Nephron progenitor cell (in vitro differentiated cells): ENCODE measurements around the gene NBEA.
"Not testable (repeated sequence)": the region's sequence is repeated elsewhere in the genome, so short reads cannot be mapped to it uniquely, and the experiment has no call there.

Source experiments
- DNase-seq: peaks from one replicate; pipeline ENCODE4 v3.0.0; 2021
- H3K27ac Mint-ChIP-seq: 2 replicates; pipeline ENCODE4 v1.8.0; 2021; ENCODE audit warnings: mild to moderate bottlenecking, moderate library complexity, mixed read lengths
- H3K27me3 Mint-ChIP-seq: 2 replicates; pipeline ENCODE4 v1.8.0; 2021; ENCODE audit warnings: mild to moderate bottlenecking, low read depth, mixed read lengths; ENCODE audit not compliant: poor library complexity
- H3K36me3 Mint-ChIP-seq: 2 replicates; pipeline ENCODE4 v1.8.0; 2021; ENCODE audit warnings: low read depth, mixed read lengths
- H3K4me1 Mint-ChIP-seq: 2 replicates; pipeline ENCODE4 v1.8.0; 2021; ENCODE audit warnings: mixed read lengths
- H3K4me3 Mint-ChIP-seq: 2 replicates; pipeline ENCODE4 v1.8.0; 2021; ENCODE audit warnings: mild to moderate bottlenecking, moderate library complexity, mixed read lengths
- H3K9me3 Mint-ChIP-seq: 2 replicates; pipeline ENCODE4 v1.8.0; 2021; ENCODE audit warnings: mild to moderate bottlenecking, moderate library complexity, mixed read lengths
- TF ChIP-seq, protein P1 (sequence below): fragments of 200-600 bp; sonication (generic); IDR thresholded peaks from 2 replicates; pipeline ENCODE4 v1.5.0; 2021; ENCODE audit warnings: antibody characterized with exemption

Gene NBEA

DNA sequence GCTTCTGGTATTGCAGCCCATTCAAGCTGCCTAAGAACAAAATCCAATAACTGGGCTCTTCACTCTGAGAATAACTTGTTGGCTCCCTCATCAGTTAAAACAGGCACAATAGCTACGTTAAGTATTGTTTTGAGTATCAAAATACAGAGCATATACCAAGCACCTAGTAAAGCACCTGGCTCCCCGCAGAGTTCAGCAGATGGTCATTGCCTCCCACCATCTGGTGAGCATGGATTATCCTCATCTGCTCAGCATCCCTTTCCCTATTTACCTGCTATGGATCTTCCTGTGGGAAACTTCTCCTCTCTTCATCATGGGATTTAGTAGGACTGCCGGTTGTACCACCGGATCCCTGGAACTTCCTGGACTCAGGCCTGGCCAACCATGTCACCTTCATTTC, 733.6 kb downstream of the NBEA start:
- Mint-ChIP-seq H3K4me1 (no peaks in the 10 kb centered on the region), H3K36me3 (no peaks in the 10 kb centered on the region), H3K27me3 (no peaks in the 10 kb centered on the region), H3K9me3 (no peaks in the 10 kb centered on the region), H3K4me3 (no peak overlapping the region), H3K27ac (no peak overlapping the region)
- TF ChIP-seq, protein P1, sequence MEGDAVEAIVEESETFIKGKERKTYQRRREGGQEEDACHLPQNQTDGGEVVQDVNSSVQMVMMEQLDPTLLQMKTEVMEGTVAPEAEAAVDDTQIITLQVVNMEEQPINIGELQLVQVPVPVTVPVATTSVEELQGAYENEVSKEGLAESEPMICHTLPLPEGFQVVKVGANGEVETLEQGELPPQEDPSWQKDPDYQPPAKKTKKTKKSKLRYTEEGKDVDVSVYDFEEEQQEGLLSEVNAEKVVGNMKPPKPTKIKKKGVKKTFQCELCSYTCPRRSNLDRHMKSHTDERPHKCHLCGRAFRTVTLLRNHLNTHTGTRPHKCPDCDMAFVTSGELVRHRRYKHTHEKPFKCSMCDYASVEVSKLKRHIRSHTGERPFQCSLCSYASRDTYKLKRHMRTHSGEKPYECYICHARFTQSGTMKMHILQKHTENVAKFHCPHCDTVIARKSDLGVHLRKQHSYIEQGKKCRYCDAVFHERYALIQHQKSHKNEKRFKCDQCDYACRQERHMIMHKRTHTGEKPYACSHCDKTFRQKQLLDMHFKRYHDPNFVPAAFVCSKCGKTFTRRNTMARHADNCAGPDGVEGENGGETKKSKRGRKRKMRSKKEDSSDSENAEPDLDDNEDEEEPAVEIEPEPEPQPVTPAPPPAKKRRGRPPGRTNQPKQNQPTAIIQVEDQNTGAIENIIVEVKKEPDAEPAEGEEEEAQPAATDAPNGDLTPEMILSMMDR, result no peak
- no peak for DNase-seq

DNA sequence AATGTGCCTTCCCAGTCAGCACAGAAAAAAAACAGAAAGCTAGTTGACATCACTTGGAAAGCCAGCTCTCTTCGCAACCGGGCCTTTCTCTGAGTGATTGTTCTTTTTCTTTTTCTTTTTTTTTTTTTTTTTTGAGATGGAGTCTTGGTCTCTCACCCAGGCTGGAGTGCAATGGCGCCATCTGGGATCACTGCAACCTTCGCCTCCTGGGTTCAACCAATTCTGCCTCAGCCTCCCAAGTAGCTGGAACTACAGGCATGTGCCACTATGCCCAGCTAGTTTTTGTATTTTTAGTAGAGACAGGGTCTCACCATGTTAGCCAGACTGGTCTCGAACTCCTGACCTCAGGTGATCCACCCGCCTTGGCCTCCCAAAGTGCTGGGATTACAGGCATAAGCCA, 735.8 kb downstream of the NBEA start:
- H3K9me3 Mint-ChIP-seq, DNase-seq, H3K4me3 Mint-ChIP-seq, H3K27ac Mint-ChIP-seq, H3K4me1 Mint-ChIP-seq, H3K36me3 Mint-ChIP-seq, H3K27me3 Mint-ChIP-seq: not testable (repeated sequence)

DNA sequence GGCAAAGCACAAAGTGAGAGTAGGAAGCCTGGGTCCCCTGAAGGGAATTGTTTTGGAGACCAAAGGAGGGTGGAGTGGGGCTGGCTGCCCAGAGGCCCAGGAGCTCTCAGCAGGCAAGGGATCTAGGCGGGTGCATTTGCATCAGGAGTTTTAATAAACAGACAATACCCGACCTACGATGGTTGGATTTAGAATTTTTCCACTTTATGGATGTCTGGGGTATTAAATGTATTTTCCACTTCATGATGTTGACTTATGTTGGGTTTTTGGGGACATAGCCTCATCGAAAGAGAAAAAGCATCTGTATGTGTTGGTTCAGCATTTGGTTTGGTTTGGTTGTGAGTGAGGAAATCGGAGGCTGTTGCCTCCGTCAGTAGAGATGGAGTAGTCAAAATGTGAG, 739.6 kb downstream of the NBEA start:
- Mint-ChIP-seq H3K27me3 (peaks cover 3% of the 10 kb centered on the region), H3K4me1 (no peaks in the 10 kb centered on the region), H3K36me3 (no peaks in the 10 kb centered on the region), H3K4me3 (no peak overlapping the region), H3K27ac (no peak overlapping the region), H3K9me3 (peaks cover 3% of the 10 kb centered on the region)
- TF ChIP-seq, protein P1, result no peak
- DNase-seq, result no peak

DNA sequence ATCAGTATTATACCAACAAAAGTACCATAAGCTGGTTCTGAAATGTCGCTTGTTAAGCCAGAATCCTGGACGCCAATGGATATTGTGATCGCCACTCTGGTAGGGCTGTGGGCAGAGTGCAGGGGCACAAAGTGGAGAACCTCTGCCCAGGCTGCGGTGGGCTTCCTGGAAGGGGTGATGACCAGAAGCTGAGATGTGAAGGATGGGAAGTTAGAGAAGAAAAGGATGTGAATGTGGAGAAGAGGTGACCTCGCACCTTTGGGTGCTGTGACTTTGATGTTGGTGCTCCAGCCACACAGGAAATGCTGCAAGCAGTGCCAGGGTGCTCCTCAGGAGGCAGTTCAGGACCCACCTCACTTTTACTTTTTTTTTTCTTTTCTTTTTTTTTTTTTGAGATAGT, 742.4 kb downstream of the NBEA start:
- peaks cover 3% of the 10 kb centered on the region for H3K9me3 Mint-ChIP-seq
- no peaks in the 10 kb centered on the region for H3K36me3 Mint-ChIP-seq
- H3K27ac Mint-ChIP-seq, result no peak overlapping the region
- H3K4me3 Mint-ChIP-seq, result no peak overlapping the region
- peaks cover 3% of the 10 kb centered on the region for H3K27me3 Mint-ChIP-seq
- no peak for DNase-seq
- TF ChIP-seq, protein P1, result no peak
- no peaks in the 10 kb centered on the region for H3K4me1 Mint-ChIP-seq

DNA sequence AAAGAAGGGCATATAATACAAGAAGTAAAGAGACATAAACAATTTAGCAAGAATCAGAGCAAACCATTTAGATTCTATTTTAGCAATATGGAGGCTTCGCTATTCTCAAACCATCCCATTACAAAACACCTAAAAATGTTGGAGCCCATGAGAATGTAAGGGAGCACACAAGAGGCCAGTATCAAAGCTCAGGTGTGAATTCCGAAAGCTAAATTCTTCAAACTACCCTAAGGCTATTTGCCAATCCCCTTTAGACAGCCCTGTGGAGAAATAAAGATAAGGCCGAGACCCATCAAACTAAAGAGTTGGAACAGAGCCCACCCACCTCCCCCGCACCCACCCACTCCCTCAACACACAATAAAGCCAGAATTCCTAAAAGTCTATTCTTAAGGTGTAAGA, 745.3 kb downstream of the NBEA start:
- no peaks in the 10 kb centered on the region for H3K36me3 Mint-ChIP-seq
- no peak for DNase-seq
- peaks cover 3% of the 10 kb centered on the region for H3K9me3 Mint-ChIP-seq
- H3K4me1 Mint-ChIP-seq, result no peaks in the 10 kb centered on the region
- no peak overlapping the region for H3K4me3 Mint-ChIP-seq
- TF ChIP-seq, protein P1, result no peak
- peaks cover 3% of the 10 kb centered on the region for H3K27me3 Mint-ChIP-seq
- no peak overlapping the region for H3K27ac Mint-ChIP-seq

DNA sequence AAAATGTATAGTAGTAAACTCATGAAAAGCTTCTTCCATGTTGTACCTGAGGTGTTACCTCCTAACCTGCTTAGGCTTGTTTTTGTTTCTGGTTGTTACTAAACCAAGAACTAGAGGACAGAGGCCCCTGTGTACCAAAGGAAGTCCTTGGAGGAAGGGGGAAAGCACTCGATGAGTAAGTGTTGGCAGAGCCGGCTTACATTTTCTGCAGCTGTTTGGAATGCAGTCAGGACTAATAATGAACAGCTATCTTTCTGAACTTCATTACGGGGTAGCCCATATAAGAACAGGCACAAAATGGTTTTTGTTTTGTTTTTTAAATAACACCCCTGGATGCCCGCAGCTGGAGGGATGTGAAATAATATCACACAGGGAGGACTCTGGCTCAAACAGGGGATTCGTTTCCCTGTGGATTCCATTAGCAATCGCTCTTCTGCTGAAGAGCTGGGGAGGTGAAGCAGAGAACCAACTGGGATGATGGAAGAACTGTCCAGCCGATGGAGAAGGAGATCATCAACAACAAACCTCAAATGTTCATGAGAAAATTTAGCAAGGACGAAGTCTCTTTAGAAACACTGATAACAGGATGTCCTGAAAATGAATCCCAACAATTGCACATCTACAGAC, 748.6 kb downstream of the NBEA start:
- Mint-ChIP-seq H3K36me3 (no peaks in the 10 kb centered on the region), H3K9me3 (peaks cover 4% of the 10 kb centered on the region), H3K27me3 (no peaks in the 10 kb centered on the region), H3K4me1 (peaks cover 12% of the 10 kb centered on the region), H3K27ac (peak overlapping the region; percentile 38), H3K4me3 (no peak overlapping the region)
- no peak for DNase-seq
- TF ChIP-seq, protein P1, result no peak
